Activated CD4-positive, alpha-beta T cell treated with anti-CD3 and anti-CD28 coated beads, Interleukin-10, Interleukin-2, amounts not matched to agents 100 ng/mL and 50 ng/mL, durations not matched to agents 16 hours and 8 hours (primary cell): ENCODE data around the gene RAB44.

Experiments used
- DNase-seq: peaks from one replicate; pipeline ENCODE4 v3.0.0-alpha.2; 2020

RAB44 gene

DNA sequence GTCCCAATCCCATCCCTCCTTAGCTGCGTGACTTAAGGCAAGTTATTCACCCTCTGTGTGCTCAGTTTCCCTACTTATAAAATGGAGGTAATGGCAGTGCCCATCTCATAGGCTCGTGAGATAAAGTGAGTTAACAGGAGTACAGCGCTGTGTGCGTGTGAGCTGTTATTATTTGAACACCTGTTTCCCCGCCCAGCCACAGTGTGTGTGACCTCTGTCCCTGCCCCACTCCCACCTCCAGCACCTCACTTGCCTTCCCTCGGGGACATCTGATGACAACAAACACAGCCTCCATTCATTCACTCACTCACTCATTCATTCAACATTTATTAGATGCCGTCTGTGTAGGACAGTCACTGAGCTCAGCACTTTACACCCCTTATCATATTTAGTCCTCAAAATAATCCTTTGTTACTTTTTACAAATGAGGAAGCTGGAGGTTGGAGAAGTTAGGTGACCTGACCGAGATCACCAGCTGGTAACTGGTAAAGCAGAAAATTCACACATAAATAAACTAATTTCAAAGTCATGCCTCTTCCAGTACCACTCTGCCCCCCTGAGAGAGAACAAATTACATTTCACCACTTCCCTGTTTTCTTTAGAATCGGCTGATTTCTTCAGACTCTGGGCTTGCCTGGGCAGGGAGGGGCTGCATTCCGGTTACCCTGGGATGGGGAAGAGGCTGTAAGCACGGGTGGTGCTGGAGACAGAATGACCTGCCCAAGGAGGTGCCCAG, 83.0 kb downstream of the RAB44 start:
- DNase-seq, result no peak

DNA sequence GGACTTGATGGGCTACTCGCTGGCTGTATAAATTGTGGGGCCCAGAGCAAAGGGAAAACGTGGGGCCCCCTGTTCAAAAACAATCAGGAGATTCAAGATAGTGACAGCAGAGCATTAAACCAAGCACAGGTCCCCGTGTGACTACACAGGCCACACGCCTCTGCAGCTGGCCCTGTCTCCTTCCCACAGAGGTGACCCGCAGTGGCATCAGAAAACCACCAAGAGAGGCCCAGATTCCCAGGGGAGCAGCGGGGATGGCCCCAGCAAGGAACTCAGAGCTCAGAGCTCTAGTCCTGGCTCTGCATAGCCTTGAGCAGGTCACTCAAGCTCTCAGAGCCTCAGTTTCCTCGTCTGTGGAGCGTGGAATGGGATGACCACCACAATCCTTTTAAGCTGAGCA, 84.0 kb downstream of the RAB44 start:
- no peak for DNase-seq
